BE2C (cell line): Measurements from ENCODE around the gene RBPJL.

Experiments used
- DNase-seq: peaks from one replicate; pipeline ENCODE4 v3.0.0-alpha.2; 2020
- H3K27me3 ChIP-seq: fragments of 250-450 bp; sonication (Bioruptor Pico); 2 replicates; pipeline ENCODE4 v1.5.1; 2020; ENCODE audit warnings: mild to moderate bottlenecking
- H3K36me3 ChIP-seq: fragments of 250-450 bp; sonication (Bioruptor Pico); 2 replicates; pipeline ENCODE4 v1.5.1; 2020; ENCODE audit warnings: mild to moderate bottlenecking
- H3K4me1 ChIP-seq: fragments of 250-450 bp; sonication (Bioruptor Pico); 2 replicates; pipeline ENCODE4 v1.5.1; 2020
- H3K4me3 ChIP-seq: 2 replicates; pipeline ENCODE4 v1.5.1; 2011; ENCODE audit warnings: low read depth, low read length
- H3K9me3 ChIP-seq: fragments of 250-450 bp; sonication (Bioruptor Pico); 2 replicates; pipeline ENCODE4 v1.5.1; 2020
- TF ChIP-seq, protein P1 (sequence below): IDR thresholded peaks from 2 replicates; pipeline ENCODE4 v1.5.1; 2012; ENCODE audit warnings: mild to moderate bottlenecking, low read depth, low read length

Gene RBPJL

DNA sequence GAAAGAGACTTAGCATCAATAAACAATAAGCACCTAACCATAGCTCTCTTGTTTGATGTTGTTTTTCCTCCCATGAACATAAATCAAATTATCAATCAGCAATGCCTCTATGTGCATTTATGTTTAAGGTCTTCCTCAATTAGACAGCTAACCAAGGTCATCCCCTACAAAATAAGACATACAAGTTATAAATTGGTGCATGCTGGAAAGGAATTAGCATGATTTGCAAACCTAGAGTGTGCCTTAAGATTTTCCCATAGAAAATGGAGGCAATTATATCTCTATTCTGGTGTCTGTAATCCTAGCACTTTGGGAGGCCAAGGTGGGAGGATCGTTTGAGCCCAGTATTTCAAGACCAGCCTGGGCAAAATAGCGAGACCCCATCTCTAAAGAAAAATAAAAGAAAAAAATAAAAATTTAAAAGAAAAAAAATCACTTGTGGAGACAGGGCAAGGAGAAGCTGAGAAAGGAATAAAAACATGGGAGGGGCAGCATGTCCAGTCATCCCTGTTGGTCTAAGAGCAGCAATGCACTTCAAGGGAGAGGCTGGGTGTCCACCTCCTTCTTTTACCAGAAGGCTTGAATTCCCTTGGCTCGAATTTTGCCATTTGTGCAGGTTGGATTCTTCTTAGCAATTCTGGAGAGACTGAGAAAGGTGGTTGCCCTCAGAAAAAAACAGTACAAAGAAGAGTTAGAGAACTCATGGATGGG, 42.9 kb upstream of the RBPJL start:
- Histone ChIP-seq H3K4me3 (no peak overlapping the region), H3K27me3 (peaks cover 66% of the 10 kb centered on the region), H3K9me3 (no peaks in the 10 kb centered on the region), H3K36me3 (no peaks in the 10 kb centered on the region), H3K4me1 (no peaks in the 10 kb centered on the region)
- TF ChIP-seq, protein P1, sequence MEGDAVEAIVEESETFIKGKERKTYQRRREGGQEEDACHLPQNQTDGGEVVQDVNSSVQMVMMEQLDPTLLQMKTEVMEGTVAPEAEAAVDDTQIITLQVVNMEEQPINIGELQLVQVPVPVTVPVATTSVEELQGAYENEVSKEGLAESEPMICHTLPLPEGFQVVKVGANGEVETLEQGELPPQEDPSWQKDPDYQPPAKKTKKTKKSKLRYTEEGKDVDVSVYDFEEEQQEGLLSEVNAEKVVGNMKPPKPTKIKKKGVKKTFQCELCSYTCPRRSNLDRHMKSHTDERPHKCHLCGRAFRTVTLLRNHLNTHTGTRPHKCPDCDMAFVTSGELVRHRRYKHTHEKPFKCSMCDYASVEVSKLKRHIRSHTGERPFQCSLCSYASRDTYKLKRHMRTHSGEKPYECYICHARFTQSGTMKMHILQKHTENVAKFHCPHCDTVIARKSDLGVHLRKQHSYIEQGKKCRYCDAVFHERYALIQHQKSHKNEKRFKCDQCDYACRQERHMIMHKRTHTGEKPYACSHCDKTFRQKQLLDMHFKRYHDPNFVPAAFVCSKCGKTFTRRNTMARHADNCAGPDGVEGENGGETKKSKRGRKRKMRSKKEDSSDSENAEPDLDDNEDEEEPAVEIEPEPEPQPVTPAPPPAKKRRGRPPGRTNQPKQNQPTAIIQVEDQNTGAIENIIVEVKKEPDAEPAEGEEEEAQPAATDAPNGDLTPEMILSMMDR: no peak
- DNase-seq: no peak

- no peak for DNase-seq
- TF ChIP-seq, protein P1: no peak
- Histone ChIP-seq H3K36me3 (no peaks in the 10 kb centered on the region), H3K4me3 (no peak overlapping the region), H3K4me1 (no peaks in the 10 kb centered on the region), H3K9me3 (no peaks in the 10 kb centered on the region), H3K27me3 (peaks cover 55% of the 10 kb centered on the region)
Observed at GRCh38 chr20:45266977-45267376, 39.7 kb upstream of the RBPJL start.

DNA sequence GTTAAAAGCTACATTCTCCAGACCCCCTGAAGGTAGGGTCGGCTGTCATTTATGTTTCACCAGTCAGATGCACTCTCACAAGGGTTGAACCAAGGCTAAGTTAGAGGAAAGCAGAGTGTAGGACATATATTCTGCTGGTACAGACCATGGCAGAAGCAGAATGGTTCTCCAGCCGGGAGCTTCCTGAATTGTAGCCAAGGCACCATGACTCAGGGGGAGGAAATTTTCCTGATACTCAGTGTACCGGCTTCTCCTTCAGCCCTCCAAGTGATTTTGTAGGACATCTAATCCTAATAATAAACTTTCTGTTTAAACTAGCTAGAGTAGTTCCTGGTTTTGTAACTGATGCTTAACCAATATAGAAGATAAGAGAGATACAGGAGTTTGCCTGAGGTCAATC, 38.1 kb upstream of the RBPJL start:
- no peak overlapping the region for H3K4me3 ChIP-seq
- no peaks in the 10 kb centered on the region for H3K36me3 ChIP-seq
- no peaks in the 10 kb centered on the region for H3K9me3 ChIP-seq
- no peaks in the 10 kb centered on the region for H3K4me1 ChIP-seq
- H3K27me3 ChIP-seq: peaks cover 44% of the 10 kb centered on the region
- TF ChIP-seq, protein P1: no peak
- DNase-seq: no peak

- peaks cover 39% of the 10 kb centered on the region for H3K27me3 ChIP-seq
Observed at GRCh38 chr20:45269056-45269455, 37.6 kb upstream of the RBPJL start.

GRCh38 chr20:45269754-45270270, 36.8 kb upstream of the RBPJL start:
- TF ChIP-seq, protein P1: no peak
- no peak for DNase-seq
- Histone ChIP-seq H3K4me3 (no peak overlapping the region), H3K4me1 (no peaks in the 10 kb centered on the region), H3K9me3 (no peaks in the 10 kb centered on the region), H3K27me3 (peaks cover 31% of the 10 kb centered on the region), H3K36me3 (no peaks in the 10 kb centered on the region)

More at GRCh38 chr20:45269056-45269455, 37.6 kb upstream of the RBPJL start:
- Histone ChIP-seq H3K4me3 (no peak overlapping the region), H3K36me3 (no peaks in the 10 kb centered on the region), H3K9me3 (no peaks in the 10 kb centered on the region), H3K4me1 (no peaks in the 10 kb centered on the region)
- TF ChIP-seq, protein P1: no peak
- DNase-seq: no peak

DNA sequence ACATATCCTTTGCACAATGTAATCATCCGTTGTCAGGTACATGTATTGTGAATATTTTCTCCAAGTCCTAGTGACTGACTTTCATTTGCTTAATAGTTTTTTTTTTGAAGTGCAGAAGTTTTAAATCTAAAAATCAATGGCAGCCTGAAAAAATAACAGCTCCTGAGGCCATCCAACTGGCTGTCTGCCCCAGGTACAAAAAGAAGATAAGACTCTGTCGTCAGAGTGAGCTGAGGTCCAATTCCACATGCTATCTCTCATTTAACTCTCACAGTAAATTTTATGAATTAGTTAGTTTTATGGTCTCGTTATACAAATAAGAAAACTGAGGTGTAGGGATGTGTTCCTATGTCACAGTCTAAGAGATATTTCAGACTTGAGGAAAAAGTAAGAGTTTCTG, 31.3 kb upstream of the RBPJL start:
- Histone ChIP-seq H3K9me3 (no peaks in the 10 kb centered on the region), H3K27me3 (peaks cover 27% of the 10 kb centered on the region), H3K4me1 (no peaks in the 10 kb centered on the region), H3K4me3 (no peak overlapping the region), H3K36me3 (no peaks in the 10 kb centered on the region)
- TF ChIP-seq, protein P1: no peak
- no peak for DNase-seq
